ENCODE results near the gene KIF22.
"Not testable (repeated sequence)": the region's sequence is repeated elsewhere in the genome, so short reads cannot be mapped to it uniquely, and the experiment has no call there.

Gene KIF22

DNA sequence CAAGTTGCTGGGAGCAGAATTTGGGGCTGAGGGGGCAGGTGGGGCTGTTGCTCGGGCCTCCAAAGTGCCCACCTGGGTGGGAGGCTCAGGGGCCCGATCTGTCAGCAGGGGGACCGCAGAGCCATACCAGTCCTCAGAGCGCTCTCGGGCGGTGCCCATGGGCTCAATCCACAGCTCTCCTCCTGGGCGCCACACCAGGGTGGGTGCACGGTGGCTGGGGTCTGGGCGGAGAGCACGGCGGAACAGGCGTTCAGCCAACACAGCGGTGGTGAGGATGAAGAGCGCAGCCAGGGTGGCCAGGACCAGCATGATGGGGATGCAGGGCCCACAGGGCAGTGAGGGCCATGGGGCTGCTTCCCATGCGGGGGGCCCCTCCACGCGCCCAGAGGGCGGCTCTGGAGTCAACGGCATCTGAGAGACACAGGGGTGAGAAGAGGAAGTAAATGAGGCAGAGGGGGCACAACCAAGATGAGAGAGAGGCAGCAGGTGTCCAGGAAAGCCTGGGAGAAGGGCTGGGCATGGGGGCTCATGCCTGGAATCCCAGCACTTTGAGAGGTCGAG lies 45.9 kb upstream of the KIF22 start:
- DNase-seq (ENCODE audit: low spot score) (no peak), ATAC-seq (ENCODE audit: low read depth) (no peak)
- no peaks in the 10 kb centered on the region for H3K4me1 ChIP-seq (ENCODE audit: insufficient read depth, poor library complexity, severe bottlenecking)
- no peak overlapping the region for H3K27ac ChIP-seq (ENCODE audit: poor library complexity, severe bottlenecking)
- H3K4me3 ChIP-seq (ENCODE audit: severe bottlenecking), result no peak overlapping the region
- no peaks in the 10 kb centered on the region for H3K9me3 ChIP-seq (ENCODE audit: severe bottlenecking)
- no peaks in the 10 kb centered on the region for H3K36me3 ChIP-seq (ENCODE audit: low read depth)
- TF ChIP-seq, protein P1, sequence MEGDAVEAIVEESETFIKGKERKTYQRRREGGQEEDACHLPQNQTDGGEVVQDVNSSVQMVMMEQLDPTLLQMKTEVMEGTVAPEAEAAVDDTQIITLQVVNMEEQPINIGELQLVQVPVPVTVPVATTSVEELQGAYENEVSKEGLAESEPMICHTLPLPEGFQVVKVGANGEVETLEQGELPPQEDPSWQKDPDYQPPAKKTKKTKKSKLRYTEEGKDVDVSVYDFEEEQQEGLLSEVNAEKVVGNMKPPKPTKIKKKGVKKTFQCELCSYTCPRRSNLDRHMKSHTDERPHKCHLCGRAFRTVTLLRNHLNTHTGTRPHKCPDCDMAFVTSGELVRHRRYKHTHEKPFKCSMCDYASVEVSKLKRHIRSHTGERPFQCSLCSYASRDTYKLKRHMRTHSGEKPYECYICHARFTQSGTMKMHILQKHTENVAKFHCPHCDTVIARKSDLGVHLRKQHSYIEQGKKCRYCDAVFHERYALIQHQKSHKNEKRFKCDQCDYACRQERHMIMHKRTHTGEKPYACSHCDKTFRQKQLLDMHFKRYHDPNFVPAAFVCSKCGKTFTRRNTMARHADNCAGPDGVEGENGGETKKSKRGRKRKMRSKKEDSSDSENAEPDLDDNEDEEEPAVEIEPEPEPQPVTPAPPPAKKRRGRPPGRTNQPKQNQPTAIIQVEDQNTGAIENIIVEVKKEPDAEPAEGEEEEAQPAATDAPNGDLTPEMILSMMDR (IDR thresholded peaks at IDR 0.05; ENCODE audit: poor library complexity, severe bottlenecking), result no peak
- H3K27me3 ChIP-seq (ENCODE audit: insufficient read depth, poor library complexity, severe bottlenecking), result no peaks in the 10 kb centered on the region

DNA sequence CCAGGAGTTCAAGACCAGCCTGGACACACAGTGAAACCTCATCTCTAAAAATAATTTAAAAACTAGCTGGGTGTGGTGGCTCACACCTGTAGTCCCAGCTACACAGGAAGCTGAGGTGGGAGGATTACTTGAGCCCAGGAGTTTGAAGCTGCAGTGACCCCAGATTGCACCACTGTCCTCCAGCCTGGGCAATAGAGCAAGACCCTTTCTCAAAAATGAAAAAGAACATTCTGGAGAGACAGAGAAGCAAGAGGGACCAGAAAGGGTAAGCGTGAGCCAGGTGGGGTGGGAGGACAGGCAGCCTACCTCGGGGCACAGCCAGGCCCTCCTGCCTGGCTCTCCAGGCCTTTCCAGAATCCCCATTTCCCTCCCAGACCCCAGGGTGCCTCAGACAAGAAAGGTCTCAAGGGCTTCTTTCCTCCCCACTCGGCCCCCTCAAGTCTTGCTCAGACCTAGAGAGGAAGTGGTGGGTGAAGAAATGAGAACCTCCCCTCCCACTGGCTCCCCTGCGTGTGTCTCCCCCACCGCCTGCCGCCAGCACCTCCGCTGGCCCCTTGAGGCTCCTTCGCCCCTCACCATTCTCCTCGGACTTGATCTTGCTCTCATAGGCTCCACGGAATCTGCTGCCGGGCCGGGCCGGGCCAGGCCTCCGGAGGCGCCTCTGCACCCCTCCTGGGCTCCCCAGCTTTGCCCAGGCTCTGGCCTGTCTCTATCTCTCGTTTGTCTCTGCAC lies 45.3 kb upstream of the KIF22 start:
- TF ChIP-seq, protein P1 (IDR thresholded peaks at IDR 0.05; ENCODE audit: poor library complexity, severe bottlenecking), result no peak
- no peaks in the 10 kb centered on the region for H3K27me3 ChIP-seq (ENCODE audit: insufficient read depth, poor library complexity, severe bottlenecking)
- ATAC-seq (ENCODE audit: low read depth), result no peak
- no peak overlapping the region for H3K4me3 ChIP-seq (ENCODE audit: severe bottlenecking)
- no peak for DNase-seq (ENCODE audit: low spot score)
- H3K36me3 ChIP-seq (ENCODE audit: low read depth), result no peaks in the 10 kb centered on the region
- H3K9me3 ChIP-seq (ENCODE audit: severe bottlenecking), result no peaks in the 10 kb centered on the region
- no peak overlapping the region for H3K27ac ChIP-seq (ENCODE audit: poor library complexity, severe bottlenecking)
- H3K4me1 ChIP-seq (ENCODE audit: insufficient read depth, poor library complexity, severe bottlenecking), result no peaks in the 10 kb centered on the region

DNA sequence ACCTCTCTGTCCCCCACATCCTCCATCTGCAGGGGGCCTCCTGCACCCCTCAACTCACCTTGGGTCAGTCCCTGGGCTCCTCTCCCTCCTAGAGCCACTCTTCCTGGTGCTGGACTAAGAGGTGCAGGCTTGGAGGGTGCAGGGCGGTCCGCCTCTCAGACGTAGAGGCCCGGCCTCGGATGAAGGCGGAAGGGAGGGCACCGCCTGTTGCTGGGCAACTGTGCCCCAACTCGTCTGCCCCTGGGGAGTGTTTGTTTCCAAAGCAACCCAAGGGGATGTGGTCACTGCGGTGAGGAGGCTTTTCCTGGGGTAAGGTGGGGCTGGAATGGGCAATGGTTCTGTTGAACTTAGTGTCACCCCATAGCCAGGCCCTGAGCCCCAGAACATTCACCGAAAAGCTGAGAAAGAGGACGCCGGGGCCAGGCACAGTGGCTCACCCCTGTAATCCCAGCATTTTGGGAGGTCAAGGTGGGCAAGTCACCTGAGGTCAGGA lies 44.7 kb upstream of the KIF22 start, which contains the start of gene C16orf54:
Gene C16orf54 (minus strand): TSS at position 138 of the 493 bp plus-strand sequence. CDS start 1,039 bp downstream, outside the sequence.
- Histone ChIP-seq H3K9me3 (ENCODE audit: severe bottlenecking) (no peaks in the 10 kb centered on the region), H3K27me3 (ENCODE audit: insufficient read depth, poor library complexity, severe bottlenecking) (no peaks in the 10 kb centered on the region), H3K4me1 (ENCODE audit: insufficient read depth, poor library complexity, severe bottlenecking) (no peaks in the 10 kb centered on the region), H3K27ac (ENCODE audit: poor library complexity, severe bottlenecking) (no peak within 1 kb of the TSS), H3K36me3 (ENCODE audit: low read depth) (no peaks in the 10 kb centered on the region), H3K4me3 (ENCODE audit: severe bottlenecking) (no peak within 1 kb of the TSS)
- no peak for DNase-seq (ENCODE audit: low spot score)
- ATAC-seq (ENCODE audit: low read depth), result no peak
- TF ChIP-seq, protein P1 (IDR thresholded peaks at IDR 0.05; ENCODE audit: poor library complexity, severe bottlenecking), result no peak

DNA sequence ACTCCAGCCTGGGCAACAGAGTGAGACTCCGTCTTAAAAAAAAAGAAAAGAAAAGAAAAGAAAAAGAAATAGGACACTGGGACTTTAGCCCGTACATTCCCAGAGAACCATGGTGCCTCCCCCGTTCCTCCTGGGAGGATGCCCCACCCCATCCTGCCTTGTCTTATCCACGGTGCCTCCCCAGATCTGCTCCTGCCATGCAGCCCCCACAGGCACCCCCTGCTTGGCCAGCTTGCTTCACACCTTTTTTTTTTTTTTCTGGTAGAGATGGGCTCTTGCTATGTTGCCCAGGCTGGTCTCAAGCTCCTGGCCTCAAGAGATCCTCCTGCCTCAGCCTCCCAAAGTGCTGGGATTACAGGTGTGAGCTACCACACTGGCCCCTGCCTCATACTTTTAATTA lies 44.0 kb upstream of the KIF22 start:
- not testable (repeated sequence) for H3K4me1 ChIP-seq (ENCODE audit: insufficient read depth, poor library complexity, severe bottlenecking); H3K27me3 ChIP-seq (ENCODE audit: insufficient read depth, poor library complexity, severe bottlenecking); H3K4me3 ChIP-seq (ENCODE audit: severe bottlenecking); ATAC-seq (ENCODE audit: low read depth); DNase-seq (ENCODE audit: low spot score); H3K9me3 ChIP-seq (ENCODE audit: severe bottlenecking); H3K27ac ChIP-seq (ENCODE audit: poor library complexity, severe bottlenecking); H3K36me3 ChIP-seq (ENCODE audit: low read depth)

- no peak overlapping the region for H3K27ac ChIP-seq (ENCODE audit: poor library complexity, severe bottlenecking)
- no peaks in the 10 kb centered on the region for H3K36me3 ChIP-seq (ENCODE audit: low read depth)
- no peak for ATAC-seq (ENCODE audit: low read depth)
- H3K9me3 ChIP-seq (ENCODE audit: severe bottlenecking), result no peaks in the 10 kb centered on the region
- no peaks in the 10 kb centered on the region for H3K27me3 ChIP-seq (ENCODE audit: insufficient read depth, poor library complexity, severe bottlenecking)
- H3K4me3 ChIP-seq (ENCODE audit: severe bottlenecking), result no peak overlapping the region
- DNase-seq (ENCODE audit: low spot score), result no peak
- no peaks in the 10 kb centered on the region for H3K4me1 ChIP-seq (ENCODE audit: insufficient read depth, poor library complexity, severe bottlenecking)
- TF ChIP-seq, protein P1 (IDR thresholded peaks at IDR 0.05; ENCODE audit: poor library complexity, severe bottlenecking), result no peak
Observed at GRCh38 chr16:29747947-29748759, 42.4 kb upstream of the KIF22 start.

GRCh38 chr16:29748760-29749149 lies 41.8 kb upstream of the KIF22 start:
- H3K36me3 ChIP-seq (ENCODE audit: low read depth); DNase-seq (ENCODE audit: low spot score); ATAC-seq (ENCODE audit: low read depth); H3K27ac ChIP-seq (ENCODE audit: poor library complexity, severe bottlenecking); H3K4me1 ChIP-seq (ENCODE audit: insufficient read depth, poor library complexity, severe bottlenecking); H3K9me3 ChIP-seq (ENCODE audit: severe bottlenecking); H3K4me3 ChIP-seq (ENCODE audit: severe bottlenecking); H3K27me3 ChIP-seq (ENCODE audit: insufficient read depth, poor library complexity, severe bottlenecking): not testable (repeated sequence)

Data from RWPE2 (cell line).